B cell (primary cell): Measurements from ENCODE around the gene USP7.

Source experiments
- EZH2 ChIP-seq: IDR thresholded peaks from 2 replicates; pipeline ENCODE4 v1.6.1; 2012; ENCODE audit warnings: borderline replicate concordance, low read depth, mild to moderate bottlenecking, moderate library complexity, low read length; ENCODE audit not compliant: insufficient read depth, poor library complexity, severe bottlenecking
- TF ChIP-seq, protein P1 (sequence below): fragments of 200-600 bp; IDR thresholded peaks from one replicate; pipeline ENCODE4 v1.8.0; 2022; ENCODE audit warnings: antibody characterized with exemption, mild to moderate bottlenecking

DNA sequence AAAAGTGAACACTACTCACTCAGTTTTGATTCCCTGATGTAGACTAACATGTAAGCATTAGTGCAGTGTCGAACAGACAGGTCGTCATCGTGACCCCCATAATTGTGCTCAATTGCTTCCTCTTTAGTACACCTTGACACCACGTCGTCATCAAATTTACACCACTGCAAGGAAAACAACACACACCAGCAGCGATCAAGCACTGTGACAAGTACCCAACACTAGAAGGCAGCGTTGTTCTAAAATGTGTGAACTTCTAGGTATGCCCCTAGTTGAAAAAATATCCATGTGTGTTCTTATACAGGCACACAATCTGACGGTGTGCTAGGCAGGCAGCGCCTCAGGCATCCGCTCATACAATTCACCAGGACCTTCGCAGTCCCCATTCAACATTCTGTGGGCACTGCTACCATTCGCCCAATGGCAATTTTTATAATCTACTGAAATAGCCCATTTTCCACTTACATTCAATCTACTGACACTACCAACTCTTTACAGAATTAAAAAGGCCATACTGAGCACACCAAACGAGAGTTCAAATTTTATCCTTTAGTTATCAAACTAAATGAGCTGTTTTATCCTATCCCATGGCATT, 58.4 kb downstream of the USP7 start:
- TF ChIP-seq, protein P1, sequence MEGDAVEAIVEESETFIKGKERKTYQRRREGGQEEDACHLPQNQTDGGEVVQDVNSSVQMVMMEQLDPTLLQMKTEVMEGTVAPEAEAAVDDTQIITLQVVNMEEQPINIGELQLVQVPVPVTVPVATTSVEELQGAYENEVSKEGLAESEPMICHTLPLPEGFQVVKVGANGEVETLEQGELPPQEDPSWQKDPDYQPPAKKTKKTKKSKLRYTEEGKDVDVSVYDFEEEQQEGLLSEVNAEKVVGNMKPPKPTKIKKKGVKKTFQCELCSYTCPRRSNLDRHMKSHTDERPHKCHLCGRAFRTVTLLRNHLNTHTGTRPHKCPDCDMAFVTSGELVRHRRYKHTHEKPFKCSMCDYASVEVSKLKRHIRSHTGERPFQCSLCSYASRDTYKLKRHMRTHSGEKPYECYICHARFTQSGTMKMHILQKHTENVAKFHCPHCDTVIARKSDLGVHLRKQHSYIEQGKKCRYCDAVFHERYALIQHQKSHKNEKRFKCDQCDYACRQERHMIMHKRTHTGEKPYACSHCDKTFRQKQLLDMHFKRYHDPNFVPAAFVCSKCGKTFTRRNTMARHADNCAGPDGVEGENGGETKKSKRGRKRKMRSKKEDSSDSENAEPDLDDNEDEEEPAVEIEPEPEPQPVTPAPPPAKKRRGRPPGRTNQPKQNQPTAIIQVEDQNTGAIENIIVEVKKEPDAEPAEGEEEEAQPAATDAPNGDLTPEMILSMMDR, result peak; percentile 23
- TF ChIP-seq EZH2, result no peak
